GM19467 (cell line): ENCODE data around the gene POLR2J.

ENCODE experiments used
- ATAC-seq: cut with Tn5 transposase; IDR thresholded peaks from one replicate; pipeline ENCODE4 v1.9.1; 2021; ENCODE audit warnings: mild to moderate bottlenecking, moderate library complexity; ENCODE audit not compliant: unreplicated experiment

The POLR2J gene

GRCh38 chr7:102444961-102445673, 33.6 kb downstream of the POLR2J start:
- ATAC-seq: no peak

GRCh38 chr7:102439963-102440795, 38.5 kb downstream of the POLR2J start:
- ATAC-seq: no peak

GRCh38 chr7:102436118-102436517, 42.6 kb downstream of the POLR2J start:
- ATAC-seq: no peak

- no peak for ATAC-seq
Measured at GRCh38 chr7:102434039-102434486, 44.7 kb downstream of the POLR2J start.

GRCh38 chr7:102433219-102434038, 45.3 kb downstream of the POLR2J start, which contains the start of gene ORAI2:
Gene ORAI2, plus strand, starts transcription at chr7:102433575. Its CDS starts 5,382 bp downstream, at chr7:102438957.
- ATAC-seq: peak; percentile 68

- peak; percentile 15 for ATAC-seq
Measured at GRCh38 chr7:102432442-102433218, 46.1 kb downstream of the POLR2J start.

- ATAC-seq: no peak
Measured at GRCh38 chr7:102431617-102432298, 47.0 kb downstream of the POLR2J start.

- no peak for ATAC-seq
Measured at GRCh38 chr7:102429141-102429899, 49.4 kb downstream of the POLR2J start.

- ATAC-seq: no peak
Measured at GRCh38 chr7:102427019-102427405, 51.7 kb downstream of the POLR2J start.

- peak; percentile 51 for ATAC-seq
Measured at GRCh38 chr7:102426268-102427018, 52.3 kb downstream of the POLR2J start.

GRCh38 chr7:102425639-102426267, 53.0 kb downstream of the POLR2J start:
- peak; percentile 44 for ATAC-seq

- ATAC-seq: no peak
Measured at GRCh38 chr7:102424787-102425218, 53.9 kb downstream of the POLR2J start.

GRCh38 chr7:102424129-102424551, 54.6 kb downstream of the POLR2J start:
- ATAC-seq: no peak
